ENCODE results near the gene PLK3.

DNA sequence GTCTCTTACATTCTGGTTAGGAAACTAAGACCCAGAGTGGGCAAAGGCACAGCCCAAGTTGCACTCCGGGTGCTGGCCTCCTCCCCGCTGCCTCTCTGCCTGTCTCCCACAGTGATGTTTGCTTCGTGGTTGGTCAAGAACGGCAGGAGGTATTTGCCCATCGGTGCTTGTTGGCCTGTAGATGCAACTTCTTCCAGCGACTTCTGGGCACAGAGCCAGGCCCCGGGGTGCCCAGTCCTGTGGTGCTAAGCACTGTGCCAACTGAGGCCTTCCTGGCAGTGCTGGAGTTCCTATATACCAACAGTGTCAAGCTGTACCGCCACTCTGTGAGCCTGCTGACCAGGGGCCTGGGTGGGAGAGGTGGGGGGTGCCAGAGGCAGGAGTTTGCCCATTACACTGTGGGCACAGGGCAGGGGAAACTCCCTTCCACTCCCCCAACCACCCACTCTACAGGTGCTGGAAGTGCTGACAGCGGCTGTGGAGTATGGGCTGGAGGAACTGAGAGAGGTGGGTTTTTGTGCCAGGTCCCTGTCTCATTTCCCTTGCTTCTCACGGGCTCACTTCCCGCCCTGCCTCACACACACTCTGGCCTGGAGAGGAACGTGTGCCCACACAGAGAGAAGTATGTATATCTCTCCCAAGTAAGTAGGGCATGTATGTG is 10.1 kb downstream of the PLK3 start:
- no peak for TF ChIP-seq CTCF (IDR thresholded peaks at IDR 0.05)
- no peak for TF ChIP-seq EZH2 (IDR thresholded peaks at IDR 0.05)
- TF ChIP-seq EZH2phosphoT487 (IDR thresholded peaks at IDR 0.05): no peak

Measured in neural progenitor cell (in vitro differentiated cells).